NT2/D1 (cell line): ENCODE results near the gene CEMIP.

Experiments
- SUZ12 ChIP-seq: IDR thresholded peaks from 2 replicates; pipeline ENCODE4 v1.6.1; 2011; ENCODE audit not compliant: insufficient read length, insufficient read depth; ENCODE audit errors: extremely low read depth
- ZNF274 ChIP-seq: IDR thresholded peaks from 2 replicates; pipeline ENCODE4 v1.6.1; 2011; ENCODE audit warnings: mild to moderate bottlenecking, low read depth, low read length

GRCh38 chr15:80785811-80786354, 6.7 kb downstream of the CEMIP start:
- TF ChIP-seq ZNF274 = no peak
- no peak for TF ChIP-seq SUZ12
